CD1c-positive myeloid dendritic cell (primary cell): ENCODE data around the gene SLC2A4RG.

ENCODE experiments used
- DNase-seq: peaks from one replicate; pipeline ENCODE4 v3.0.0-alpha.2; 2016; ENCODE audit errors: extremely low spot score

Gene SLC2A4RG

GRCh38 chr20:63740627-63741353 lies 1.2 kb downstream of the SLC2A4RG start:
- DNase-seq, result peak; percentile 65

DNA sequence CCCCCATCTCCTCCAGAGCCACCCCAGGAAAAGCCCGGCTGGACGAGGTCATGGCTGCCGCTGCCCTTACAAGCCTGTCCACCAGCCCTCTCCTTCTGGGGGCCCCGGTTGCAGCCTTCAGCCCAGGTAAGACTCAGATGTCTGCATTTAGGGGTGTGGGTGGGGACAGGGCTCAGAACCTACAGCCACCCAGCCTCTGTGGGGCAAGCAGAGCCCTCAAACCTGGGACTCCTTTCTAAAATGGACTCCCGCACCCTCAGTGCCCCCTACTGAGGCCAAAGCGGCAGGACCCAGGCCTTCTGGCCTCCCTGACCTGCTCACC lies 1.7 kb downstream of the SLC2A4RG start:
- no peak for DNase-seq

DNA sequence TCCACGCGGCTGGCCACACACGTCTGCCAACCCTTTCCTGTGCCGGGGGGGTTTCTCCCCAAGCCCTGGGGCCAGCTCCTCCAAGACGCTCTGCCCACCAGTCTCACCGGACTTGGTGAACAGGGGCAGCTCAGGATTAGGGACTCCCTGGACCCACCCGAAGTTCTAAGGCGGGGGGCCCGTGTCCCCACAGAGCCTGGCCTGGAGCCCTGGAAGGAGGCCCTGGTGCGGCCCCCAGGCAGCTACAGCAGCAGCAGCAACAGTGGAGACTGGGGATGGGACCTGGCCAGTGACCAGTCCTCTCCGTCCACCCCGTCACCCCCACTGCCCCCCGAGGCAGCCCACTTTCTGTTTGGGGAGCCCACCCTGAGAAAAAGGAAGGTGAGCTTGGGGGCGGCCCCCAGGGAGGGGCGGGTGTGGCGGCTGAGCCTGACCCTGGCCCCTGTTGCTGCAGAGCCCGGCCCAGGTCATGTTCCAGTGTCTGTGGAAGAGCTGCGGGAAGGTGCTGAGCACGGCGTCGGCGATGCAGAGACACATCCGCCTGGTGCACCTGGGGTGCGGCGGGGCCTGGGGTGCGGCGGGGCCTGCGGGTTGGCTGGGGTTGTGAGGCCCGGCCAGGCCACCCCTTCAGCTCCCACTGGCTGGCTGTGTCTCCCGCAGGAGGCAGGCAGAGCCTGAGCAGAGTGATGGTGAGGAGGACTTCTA lies 2.3 kb downstream of the SLC2A4RG start:
- no peak for DNase-seq

- no peak for DNase-seq
Observed at GRCh38 chr20:63742381-63743024, 2.9 kb downstream of the SLC2A4RG start.

GRCh38 chr20:63743210-63743970 lies 3.8 kb downstream of the SLC2A4RG start:
- DNase-seq, result no peak

DNA sequence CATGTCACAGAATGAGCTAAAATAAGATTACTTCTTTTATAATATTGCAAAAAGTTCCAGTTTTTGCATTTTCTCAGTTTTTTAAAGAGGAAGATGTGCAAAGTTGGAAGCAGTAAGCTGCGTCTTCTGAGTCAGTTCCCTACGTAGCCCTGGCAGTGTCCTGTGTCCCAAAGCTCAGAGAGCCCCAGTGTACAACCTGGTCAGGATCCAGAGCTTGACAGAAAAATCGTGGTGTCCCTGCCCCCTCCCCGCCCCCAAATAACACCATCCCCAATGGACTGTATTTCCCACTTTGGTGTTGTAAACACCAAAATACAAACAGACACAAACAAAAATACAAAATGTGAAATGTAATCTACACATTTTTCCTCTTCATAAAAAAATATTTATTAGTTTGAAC lies 4.6 kb downstream of the SLC2A4RG start:
- DNase-seq, result no peak

- no peak for DNase-seq
Observed at GRCh38 chr20:63744574-63745423, 5.2 kb downstream of the SLC2A4RG start.

DNA sequence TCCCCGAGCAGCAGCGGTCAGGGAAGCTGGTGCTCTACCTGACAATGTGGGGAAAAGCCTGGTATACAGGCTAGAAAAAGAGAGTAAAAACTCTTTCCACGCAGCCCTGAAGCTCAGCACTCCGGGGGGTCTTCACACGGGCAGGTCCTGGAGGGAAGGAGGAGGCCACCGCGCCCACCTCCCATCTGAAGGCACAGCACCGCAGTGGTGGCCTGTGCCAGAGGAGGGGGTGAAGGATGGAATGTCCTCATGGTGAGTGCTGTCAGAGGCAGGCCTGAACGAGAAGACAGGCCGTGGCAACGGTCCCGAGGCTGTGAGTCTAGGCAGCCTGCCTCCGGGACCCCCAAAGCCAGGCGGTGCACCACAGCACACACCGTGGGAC lies 5.8 kb downstream of the SLC2A4RG start:
- no peak for DNase-seq

DNA sequence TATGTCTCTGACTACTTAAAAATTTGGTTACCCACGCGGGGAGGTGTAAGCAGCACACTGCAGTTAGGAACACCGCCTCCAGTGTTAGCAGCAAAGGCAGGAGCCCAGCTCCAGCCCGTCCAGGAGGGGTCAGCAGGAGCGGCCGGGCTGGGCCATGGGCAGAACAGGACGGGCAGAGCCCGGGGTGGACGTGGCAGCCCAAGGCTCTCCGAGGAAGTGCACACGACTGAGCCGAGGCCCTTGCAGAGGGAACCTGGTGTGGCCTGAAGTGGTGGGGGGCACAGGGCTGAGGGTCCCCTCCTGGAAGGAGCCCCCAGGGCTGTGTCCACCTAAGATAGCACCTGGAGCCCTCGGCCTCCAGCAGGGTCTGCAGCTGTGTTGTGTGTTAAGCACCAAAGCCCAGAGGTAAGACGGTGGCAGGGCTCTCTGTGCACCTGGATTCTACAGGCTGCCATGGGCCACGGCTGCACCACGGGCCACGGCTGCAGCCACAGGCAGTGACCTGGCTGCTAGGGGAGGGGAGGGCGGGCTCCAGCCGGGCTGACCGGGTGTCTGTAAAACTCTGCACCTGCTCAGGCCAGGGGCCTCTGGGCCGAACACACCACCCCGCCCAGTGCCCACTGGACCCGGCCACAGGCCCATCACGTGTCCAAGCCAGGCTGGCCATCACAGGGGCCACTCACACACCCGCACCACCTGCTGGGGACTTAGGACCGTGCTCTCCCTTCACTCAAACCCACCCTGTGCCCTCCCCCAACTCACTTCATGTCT lies 6.6 kb downstream of the SLC2A4RG start:
- DNase-seq, result no peak

GRCh38 chr20:63746751-63747315 lies 7.3 kb downstream of the SLC2A4RG start:
- DNase-seq, result no peak

DNA sequence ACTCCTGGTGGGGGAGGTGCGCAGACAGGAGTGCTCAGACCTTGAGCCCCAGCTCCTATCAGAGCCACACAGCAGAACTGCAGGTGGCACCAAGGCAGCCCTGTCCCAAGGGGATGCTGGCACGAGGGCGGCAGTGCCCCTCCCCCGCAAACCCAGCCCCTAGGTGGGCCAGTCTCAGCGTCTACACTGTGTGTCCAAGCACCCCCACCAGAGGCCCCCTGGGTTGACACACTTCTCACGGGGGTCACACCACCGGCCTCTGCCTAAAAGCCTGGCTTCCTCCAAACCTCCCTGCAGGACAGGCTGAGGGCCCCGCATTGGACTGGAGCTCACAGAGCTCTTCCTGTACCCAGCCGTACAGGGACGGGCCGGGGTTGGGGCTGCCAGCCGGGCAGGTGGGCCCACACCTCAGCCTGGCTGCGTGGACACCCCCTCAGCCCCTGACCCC lies 8.1 kb downstream of the SLC2A4RG start:
- no peak for DNase-seq

- DNase-seq, result no peak
Observed at GRCh38 chr20:63748070-63748933, 8.7 kb downstream of the SLC2A4RG start.

GRCh38 chr20:63748934-63749270 lies 9.3 kb downstream of the SLC2A4RG start:
- no peak for DNase-seq

DNA sequence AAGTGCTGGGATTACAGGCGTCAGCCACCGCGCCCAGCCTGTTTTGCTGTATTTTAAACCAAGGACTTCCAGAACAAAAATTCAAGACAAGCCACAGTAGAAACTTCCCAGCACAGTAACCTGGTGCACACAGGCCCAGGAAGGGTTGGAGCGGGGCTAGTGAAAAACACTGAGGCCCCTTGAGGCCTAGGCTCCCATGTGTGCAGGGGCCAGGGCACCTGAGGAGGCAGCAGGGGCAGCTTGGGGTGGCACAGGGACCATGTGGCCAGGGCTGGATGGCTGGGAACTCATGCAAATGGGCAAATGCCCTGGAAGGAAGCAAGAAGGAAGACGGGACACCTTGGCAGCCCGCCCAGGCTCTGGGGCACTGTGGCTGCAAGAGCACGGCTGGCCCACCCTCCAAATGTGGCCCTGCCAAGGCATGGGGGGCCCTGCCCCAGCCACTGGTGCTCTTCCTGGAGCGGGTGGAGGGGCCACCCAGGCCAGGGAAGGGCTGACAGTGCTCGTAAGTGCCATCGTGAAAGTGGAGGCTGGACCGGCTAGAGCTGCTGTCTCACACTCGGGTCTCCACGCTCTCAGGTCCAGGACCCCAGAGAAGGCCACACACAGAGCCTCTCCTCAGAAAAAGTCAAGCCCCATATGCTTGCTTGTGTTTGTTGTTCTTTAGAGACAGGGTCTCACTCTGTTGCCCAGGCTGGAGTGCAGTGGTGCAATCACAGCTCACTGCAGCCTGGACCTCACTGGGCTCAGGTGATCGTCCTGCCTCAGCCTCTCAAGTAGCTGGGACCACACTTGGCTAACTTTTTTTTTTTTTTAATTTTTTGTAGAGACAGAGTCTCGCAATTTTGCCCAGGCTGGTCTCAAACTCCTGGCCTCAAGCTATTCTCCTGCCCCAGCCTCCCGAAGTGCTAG lies 10.3 kb downstream of the SLC2A4RG start:
- no peak for DNase-seq

GRCh38 chr20:63750807-63751470 lies 11.4 kb downstream of the SLC2A4RG start:
- DNase-seq, result peak; percentile 39

- no peak for DNase-seq
Observed at GRCh38 chr20:63751471-63752271, 12.1 kb downstream of the SLC2A4RG start.
